GM21526 (cell line): ENCODE data around the gene FLOT2.
"Not testable (repeated sequence)": the region's sequence is repeated elsewhere in the genome, so short reads cannot be mapped to it uniquely, and the experiment has no call there.

ENCODE experiments used
- ATAC-seq: cut with Tn5 transposase; IDR thresholded peaks from one replicate; pipeline ENCODE4 v1.9.1; 2021; ENCODE audit warnings: moderate library complexity; ENCODE audit not compliant: unreplicated experiment, low FRiP score

Gene FLOT2

DNA sequence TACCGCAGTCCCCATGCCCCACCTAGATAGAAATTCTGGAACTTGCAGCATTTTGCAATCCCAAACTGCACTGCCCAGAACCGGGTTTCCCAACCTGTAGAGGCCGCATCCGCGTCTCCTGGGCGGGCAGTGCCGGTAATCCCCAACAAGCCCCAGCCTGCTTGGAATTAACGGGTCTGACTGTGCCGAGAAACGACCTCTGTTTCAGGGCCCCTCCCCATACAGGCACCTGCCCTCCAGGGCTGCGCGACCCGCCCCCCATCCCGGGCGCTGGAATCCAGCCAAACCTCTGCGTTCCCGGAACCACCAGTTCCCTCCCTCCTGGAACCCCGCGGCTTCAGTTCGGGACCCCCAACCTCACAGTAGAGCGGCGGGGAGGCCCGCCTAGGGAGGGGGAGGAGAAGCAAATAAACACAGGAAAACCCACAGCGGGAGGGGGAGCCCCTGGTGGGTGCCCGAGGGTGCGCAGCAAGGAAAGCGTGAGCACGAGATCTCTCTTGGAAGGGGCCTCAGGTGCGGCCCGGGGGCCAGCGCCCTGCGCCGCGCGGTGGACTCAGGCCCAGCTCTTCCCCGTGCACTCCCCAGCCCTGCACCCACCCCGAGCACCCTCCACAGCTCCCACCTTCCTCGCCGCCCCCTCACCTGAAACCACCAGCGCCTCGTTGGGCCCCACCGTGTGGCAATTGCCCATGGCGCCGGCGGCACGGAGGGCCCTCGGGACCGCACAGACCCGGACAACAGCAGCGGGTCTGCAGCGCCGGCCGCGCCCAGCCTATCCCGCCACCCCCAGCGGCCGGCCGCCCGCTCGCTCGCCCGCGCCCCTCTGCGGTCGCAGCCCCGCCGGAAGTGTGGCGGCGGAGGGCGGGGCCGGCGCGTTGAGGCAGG is at the start of gene FLOT2:
TSS of gene FLOT2 (minus strand) at position 850 of the 885 bp plus-strand sequence. CDS start at position 691, 159 bp downstream.
- no peak for ATAC-seq

- ATAC-seq: no peak
Observed at GRCh38 chr17:28946239-28946638, 48.7 kb upstream of the FLOT2 start.

DNA sequence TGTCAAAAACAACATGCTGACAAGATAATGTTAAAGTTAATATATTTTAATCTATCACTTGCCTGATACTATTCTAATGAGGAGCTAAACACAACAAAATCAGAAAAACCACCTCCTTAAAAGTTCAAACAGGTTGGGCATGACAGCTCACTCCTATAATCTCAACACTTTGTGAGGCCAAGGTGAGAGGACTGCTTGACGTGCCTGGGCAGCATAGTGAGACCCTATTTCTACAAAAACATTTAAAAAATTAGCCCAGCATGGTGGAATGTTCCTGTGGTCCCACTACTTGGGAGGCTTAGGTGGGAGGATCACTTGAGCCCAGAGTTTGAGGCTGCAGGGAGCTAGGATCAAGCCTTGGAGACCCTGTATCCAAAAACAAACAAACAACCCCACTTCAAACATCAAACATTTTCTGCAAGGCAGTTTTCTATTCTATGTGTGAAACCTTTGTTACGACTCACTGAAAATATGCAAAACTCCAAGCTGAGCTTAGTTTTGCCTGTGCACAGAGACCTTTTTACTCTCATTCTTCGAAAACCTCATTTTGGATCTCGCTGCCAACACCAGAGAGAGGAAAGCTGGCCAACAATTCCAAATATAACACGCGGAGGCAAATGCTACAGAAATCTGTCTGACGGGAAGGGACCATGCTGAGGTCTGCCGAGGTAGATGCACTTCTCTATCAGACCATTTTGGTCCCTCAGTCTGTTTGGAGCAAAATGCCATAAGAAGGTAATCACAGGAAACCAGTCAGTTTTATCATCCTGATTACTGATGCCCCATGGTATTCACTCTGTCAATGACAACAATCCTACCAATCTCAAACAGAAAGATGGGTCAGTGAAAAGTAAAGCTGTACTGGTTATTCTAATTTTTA is 47.6 kb upstream of the FLOT2 start:
- no peak for ATAC-seq

DNA sequence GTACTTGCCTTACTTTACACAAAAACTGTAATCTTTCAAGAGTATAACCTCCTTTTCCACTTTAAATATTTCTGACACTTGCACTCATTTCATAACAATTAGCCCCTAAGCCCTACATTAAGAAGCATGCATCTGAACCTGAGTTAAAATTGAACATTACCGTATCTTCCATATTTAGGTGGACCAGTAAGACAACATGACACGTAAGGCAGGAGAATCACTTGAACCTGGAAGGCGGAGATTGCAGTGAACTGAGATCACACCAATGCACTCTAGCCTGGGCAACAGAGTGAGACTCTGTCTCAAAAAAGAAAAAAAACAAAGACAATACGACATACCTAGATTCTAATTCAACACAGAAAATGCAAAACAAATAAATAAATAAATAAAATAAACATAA is 46.8 kb upstream of the FLOT2 start:
- ATAC-seq: no peak

DNA sequence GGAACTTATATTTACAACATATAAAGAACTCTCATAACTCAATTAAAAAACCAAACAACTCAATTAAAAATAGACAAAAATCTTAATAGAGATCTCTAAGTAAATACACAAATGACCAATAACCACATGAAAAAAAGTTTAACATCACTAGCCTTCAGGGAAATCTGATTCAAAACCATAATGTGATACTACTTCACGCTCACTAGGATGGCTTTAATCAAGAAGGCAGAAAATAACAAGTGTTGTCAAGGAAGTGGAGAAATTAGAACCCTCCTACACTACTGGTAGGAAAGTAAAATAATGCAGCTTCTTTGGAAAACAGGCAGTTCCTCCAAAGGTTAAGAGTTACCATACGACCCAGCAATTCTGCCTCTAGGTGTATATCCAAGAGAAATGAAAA is 45.4 kb upstream of the FLOT2 start:
- ATAC-seq: no peak

- no peak for ATAC-seq
Observed at GRCh38 chr17:28941251-28941650, 43.7 kb upstream of the FLOT2 start.

DNA sequence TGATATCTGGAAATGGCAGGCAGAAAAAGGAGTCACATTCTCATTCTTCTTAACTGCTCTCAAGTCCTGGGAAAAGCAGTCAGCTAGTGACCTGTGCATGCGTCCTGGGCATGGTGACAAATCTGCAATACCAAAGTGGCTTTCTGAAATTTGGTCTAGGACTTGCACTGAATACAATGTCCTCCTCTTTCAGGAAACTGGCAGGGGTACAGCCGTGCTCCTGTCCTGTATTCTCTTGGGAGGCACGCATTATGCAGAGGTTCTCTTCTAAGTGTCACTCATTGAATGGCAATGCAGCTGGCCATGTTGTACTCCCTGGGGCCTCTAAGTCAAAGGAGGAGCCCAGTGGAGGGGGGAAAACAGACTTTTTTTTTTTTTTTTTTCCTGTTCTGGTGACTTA is 43.1 kb upstream of the FLOT2 start:
- ATAC-seq: no peak

GRCh38 chr17:28940142-28940541 is 42.6 kb upstream of the FLOT2 start:
- no peak for ATAC-seq

DNA sequence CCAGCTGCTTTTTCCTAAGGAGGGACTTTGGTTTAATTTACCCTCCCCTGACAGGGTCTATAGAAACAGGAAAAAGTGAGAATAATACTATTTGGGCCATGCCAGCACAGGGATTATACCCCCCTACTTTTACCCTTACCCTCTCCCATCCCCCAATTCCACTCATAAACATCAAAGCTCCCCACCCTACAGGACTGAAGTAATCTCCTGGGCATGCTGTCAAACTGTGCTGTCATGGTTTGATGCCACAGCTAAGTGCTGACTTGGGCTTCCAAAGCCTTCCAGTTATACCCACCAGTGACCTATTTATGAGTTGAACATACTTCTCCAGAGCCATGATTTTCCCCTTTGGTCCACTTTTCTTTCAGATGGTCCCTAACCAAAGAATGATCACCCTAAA is 41.0 kb upstream of the FLOT2 start:
- ATAC-seq: no peak

- no peak for ATAC-seq
Observed at GRCh38 chr17:28937044-28937729, 39.7 kb upstream of the FLOT2 start.

DNA sequence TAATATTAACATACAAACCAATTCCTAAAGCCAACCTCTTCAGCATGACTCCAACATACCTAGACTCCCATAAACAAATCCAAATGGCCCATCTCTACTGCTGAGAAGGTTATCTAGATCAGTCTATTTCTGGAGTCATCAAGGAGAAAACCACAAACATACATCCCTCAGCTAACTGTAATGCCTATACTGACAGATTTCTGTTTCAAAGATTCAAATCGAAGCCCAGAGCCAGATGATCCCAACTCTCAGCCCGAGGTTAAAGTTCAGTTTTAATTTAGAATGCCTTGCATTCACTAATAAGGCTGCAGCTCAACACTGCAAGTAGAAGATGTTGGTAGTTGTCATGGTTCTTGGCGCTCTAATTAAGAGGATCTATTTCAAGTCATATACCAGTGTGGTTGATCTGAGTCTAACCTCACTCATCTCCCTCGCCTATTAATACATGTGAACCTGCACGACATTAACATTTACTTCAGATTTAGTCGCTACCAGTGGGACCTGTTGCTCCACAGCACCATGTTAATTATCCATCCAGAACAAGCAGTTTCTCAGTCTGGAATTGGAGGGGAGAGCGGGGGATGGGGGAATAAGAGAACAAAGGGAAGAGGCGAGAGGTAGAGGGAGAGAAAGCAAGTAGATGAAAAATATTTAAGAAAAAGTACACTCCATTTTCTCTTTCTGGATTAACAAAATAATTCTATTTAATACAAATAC is 38.4 kb upstream of the FLOT2 start:
- ATAC-seq: no peak

DNA sequence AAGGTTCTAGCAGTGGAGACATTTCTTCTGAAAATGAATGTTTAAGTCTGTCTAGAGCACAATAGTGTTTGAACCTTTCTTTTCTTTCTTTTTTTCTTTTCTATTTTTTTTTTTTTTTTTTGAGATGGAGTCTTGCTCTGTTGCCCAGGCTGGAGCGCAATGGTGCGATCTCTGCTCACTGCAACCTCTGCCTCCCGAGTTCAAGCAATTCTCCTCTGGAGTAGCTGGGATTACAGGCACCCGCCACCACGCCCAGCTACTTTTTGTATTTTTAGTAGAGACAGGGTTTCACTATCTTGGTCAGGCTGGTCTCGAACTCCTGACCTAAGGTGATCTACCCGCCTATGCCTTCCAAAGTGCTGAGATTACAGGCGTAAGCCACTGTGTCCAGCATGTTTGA is 37.0 kb upstream of the FLOT2 start:
- ATAC-seq: not testable (repeated sequence)

DNA sequence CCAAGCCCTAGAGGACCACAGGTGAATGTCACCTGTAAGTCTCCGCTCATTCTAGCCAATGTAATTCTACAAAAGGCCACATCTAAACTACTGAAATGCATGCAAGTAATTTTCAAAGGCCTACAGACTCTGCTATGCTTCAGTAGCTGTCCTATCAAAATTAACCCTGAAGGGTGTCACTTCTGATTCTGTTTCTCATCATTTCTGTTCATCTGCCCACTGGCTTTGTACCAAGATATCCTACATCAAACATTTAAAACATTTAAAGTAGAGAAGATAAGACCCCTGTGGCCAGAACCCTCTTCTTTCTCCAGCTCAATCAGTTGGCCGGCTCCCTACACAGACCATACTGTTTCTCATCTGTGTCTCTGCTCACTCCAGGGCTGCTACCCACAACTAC is 32.3 kb upstream of the FLOT2 start:
- no peak for ATAC-seq

GRCh38 chr17:28928061-28928460 is 30.5 kb upstream of the FLOT2 start:
- ATAC-seq: no peak

- no peak for ATAC-seq
Observed at GRCh38 chr17:28926786-28927185, 29.3 kb upstream of the FLOT2 start.

GRCh38 chr17:28926366-28926765 is 28.8 kb upstream of the FLOT2 start:
- ATAC-seq: no peak

- ATAC-seq: no peak
Observed at GRCh38 chr17:28925912-28926365, 28.4 kb upstream of the FLOT2 start.

GRCh38 chr17:28920201-28920600 is 22.7 kb upstream of the FLOT2 start:
- no peak for ATAC-seq

GRCh38 chr17:28918295-28918694 is 20.8 kb upstream of the FLOT2 start:
- no peak for ATAC-seq

DNA sequence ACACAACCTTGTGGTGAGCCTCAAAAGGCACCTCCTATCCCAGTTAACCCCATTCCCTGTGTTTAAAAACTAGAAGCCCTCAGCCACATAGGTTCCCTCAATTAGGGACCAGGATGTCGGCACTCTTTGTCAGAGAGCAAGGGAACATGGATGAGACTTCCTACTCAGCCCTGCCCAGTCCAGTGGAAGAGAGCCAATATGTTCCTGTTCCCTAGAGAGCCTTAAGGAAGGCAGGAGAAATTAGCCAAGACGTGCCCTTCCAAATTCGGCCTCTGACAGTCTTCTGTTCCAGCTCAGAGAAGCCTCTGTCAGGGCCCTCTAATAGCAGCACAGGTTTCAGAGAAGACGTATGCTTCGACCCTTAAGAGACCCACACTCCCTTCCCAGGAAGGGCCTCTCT is 19.9 kb upstream of the FLOT2 start:
- no peak for ATAC-seq
